ENCODE data around the gene MX1. TPM values are rescaled to one million over a fixed set of nuclear protein-coding genes. Genes with fewer than 3 reads are reported as not detected.

The MX1 gene
- polyA plus RNA-seq, 2 of the 4 experiments (the other 2 are of a cell fraction), result 0.58 to 0.96 TPM

- Histone ChIP-seq H3K4me2 (no peak overlapping the region), H3K4me3 (no peak overlapping the region), H3K27ac (no peak overlapping the region), H3K9me3 (no peaks in the 10 kb centered on the region), H3K4me1 (no peaks in the 10 kb centered on the region)
- TF ChIP-seq NR3C1 (IDR thresholded peaks at IDR 0.05) (no peak), HES2 (IDR thresholded peaks at IDR 0.05) (no peak), NFE2L2 (conservative IDR thresholded peaks at IDR 0.05; ENCODE audit: low read length) (no peak), CEBPB (IDR thresholded peaks at IDR 0.05) (no peak), BCL3 (IDR thresholded peaks at IDR 0.05) (no peak), EP300 (IDR thresholded peaks at IDR 0.05) (no peak), EHF (CRISPR knock-in tag; IDR thresholded peaks at IDR 0.05) (no peak), SREBF2 (IDR thresholded peaks at IDR 0.05) (no peak), HDAC2 (IDR thresholded peaks at IDR 0.05) (no peak), HMGXB4 (CRISPR knock-in tag; IDR thresholded peaks at IDR 0.05; ENCODE audit: borderline replicate concordance) (no peak), E2F6 (IDR thresholded peaks at IDR 0.05; ENCODE audit: borderline replicate concordance, low read depth) (no peak), CBX2 (IDR thresholded peaks at IDR 0.05; ENCODE audit: borderline replicate concordance, low read depth) (no peak), NPAS2 (CRISPR knock-in tag; IDR thresholded peaks at IDR 0.05; ENCODE audit: borderline replicate concordance) (no peak), RAD21 (conservative IDR thresholded peaks at IDR 0.05 in 1 of 2, IDR thresholded peaks at IDR 0.05 in 1 of 2) (no peak)
- no peak for ATAC-seq
- no peak for FAIRE-seq
- DNase-seq (ENCODE audit: low read depth in 1 of 2, low spot score in 1 of 2), result no peak
- WGBS (ENCODE audit: missing lambda C conversion rate), result 0% methylated on average over 3 of the region's 5 CpGs
- CTCF ChIA-PET, result interaction anchor here (2.0 kb wide), 1 partner anchor 187 kb away, joined by 7 read pairs; no protein-coding TSS in a partner anchor
- POLR2A ChIA-PET, result no interaction called here
Observed at GRCh38 chr21:41470054-41470453, 44.0 kb downstream of the MX1 start.

GRCh38 chr21:41472753-41473548 is 46.9 kb downstream of the MX1 start:
- WGBS (ENCODE audit: missing lambda C conversion rate), result 76% methylated on average over 5 of the region's 33 CpGs
- no peak for ATAC-seq
- ChIA-PET CTCF (no interaction called here), POLR2A (no interaction called here)
- H3K9me3 ChIP-seq, result no peaks in the 10 kb centered on the region
- H3K4me3 ChIP-seq, result no peak overlapping the region
- DNase-seq (ENCODE audit: low read depth in 1 of 2, low spot score in 1 of 2), result no peak
- H3K27ac ChIP-seq, result no peak overlapping the region
- no peaks in the 10 kb centered on the region for H3K4me1 ChIP-seq
- no peak overlapping the region for H3K4me2 ChIP-seq
- TF ChIP-seq EP300 (IDR thresholded peaks at IDR 0.05) (no peak), SMC3 (IDR thresholded peaks at IDR 0.05) (no peak), RAD21 (conservative IDR thresholded peaks at IDR 0.05 in 1 of 2, IDR thresholded peaks at IDR 0.05 in 1 of 2) (no peak), FOXS1 (CRISPR knock-in tag; IDR thresholded peaks at IDR 0.05) (no peak), HDAC2 (IDR thresholded peaks at IDR 0.05) (no peak), KDM1A (IDR thresholded peaks at IDR 0.05; ENCODE audit: low read depth) (no peak), ELK1 (IDR thresholded peaks at IDR 0.05; ENCODE audit: low read depth, low read length) (no peak), KDM5A (IDR thresholded peaks at IDR 0.05) (no peak), HEYL (CRISPR knock-in tag; IDR thresholded peaks at IDR 0.05) (no peak), HMGXB4 (CRISPR knock-in tag; IDR thresholded peaks at IDR 0.05; ENCODE audit: borderline replicate concordance) (no peak), HOXB13 (CRISPR knock-in tag; IDR thresholded peaks at IDR 0.05; ENCODE audit: low read depth) (no peak), NFE2L2 (conservative IDR thresholded peaks at IDR 0.05; ENCODE audit: low read length) (no peak), POLR2AphosphoS2 (conservative IDR thresholded peaks at IDR 0.05; ENCODE audit: low read length) (no peak), E2F6 (IDR thresholded peaks at IDR 0.05; ENCODE audit: borderline replicate concordance, low read depth) (no peak), ZC3H11A (IDR thresholded peaks at IDR 0.05) (no peak), FOSB (CRISPR knock-in tag; IDR thresholded peaks at IDR 0.05) (no peak), CBX2 (IDR thresholded peaks at IDR 0.05; ENCODE audit: borderline replicate concordance, low read depth) (no peak), FOSL2 (IDR thresholded peaks at IDR 0.05) (no peak), FOSL2 (CRISPR knock-in tag; IDR thresholded peaks at IDR 0.05) (no peak), JUNB (IDR thresholded peaks at IDR 0.05) (no peak), USF2 (IDR thresholded peaks at IDR 0.05) (no peak)
- no peak for FAIRE-seq
